RPMI7951 (cell line): ENCODE measurements around the gene TUBA4A. TPM values are rescaled to one million over a fixed set of nuclear protein-coding genes. Genes with fewer than 3 reads are reported as not detected.
A peak's percentile ranks its signal among the peaks of the same experiment; 100 is the strongest.
"Not testable (repeated sequence)": the region's sequence is repeated elsewhere in the genome, so short reads cannot be mapped to it uniquely, and the experiment has no call there.

Experiments
- DNase-seq: peaks from one replicate; pipeline ENCODE4 v3.0.0-alpha.2; 2012; ENCODE audit warnings: low read depth
- total RNA-seq: library from RNA; depleted of rRNA; stranded (reverse); fragments of >200 nt; shearing (Covaris generic); gene quantifications from 2 replicates; pipeline ENCODE4 v1.2.3, GENCODE V29; 2014; rRNA removed

Gene TUBA4A
- total RNA-seq, 1 experiment from 2014 or later, result 42.2 TPM

- no peak for DNase-seq
These were observed 42.8 kb downstream of the TUBA4A start for GRCh38 chr2:219210886-219211362.

GRCh38 chr2:219210196-219210885 lies 43.4 kb downstream of the TUBA4A start:
- DNase-seq, result no peak

- no peak for DNase-seq
These were observed 44.2 kb downstream of the TUBA4A start for GRCh38 chr2:219209236-219210195.

- DNase-seq, result peak; percentile 58
These were observed 45.6 kb downstream of the TUBA4A start for GRCh38 chr2:219207884-219208740.

GRCh38 chr2:219207134-219207883 lies 46.4 kb downstream of the TUBA4A start:
- no peak for DNase-seq

GRCh38 chr2:219206328-219207133 lies 47.2 kb downstream of the TUBA4A start, which contains the start of gene ZFAND2B:
TSS of gene ZFAND2B (plus strand) at chr2:219206782. CDS start at chr2:219206988, 206 bp downstream.
- DNase-seq, result peak; percentile 93

- DNase-seq, result no peak
These were observed 47.8 kb downstream of the TUBA4A start for GRCh38 chr2:219205981-219206327.

GRCh38 chr2:219205165-219205538 lies 48.6 kb downstream of the TUBA4A start:
- no peak for DNase-seq

GRCh38 chr2:219204425-219205164 lies 49.1 kb downstream of the TUBA4A start:
- DNase-seq, result no peak

GRCh38 chr2:219201331-219201730 lies 52.4 kb downstream of the TUBA4A start:
- DNase-seq, result not testable (repeated sequence)

- DNase-seq, result peak; percentile 14
These were observed 53.0 kb downstream of the TUBA4A start for GRCh38 chr2:219200502-219201326.

Other genes starting within 250 kb of the TUBA4A start
- 0.10 and 0.12 TPM in 2 replicates for gene CFAP65, start 212.4 kb downstream of the TUBA4A start, total RNA-seq
- not detected in 2 replicates for gene IHH, start 193.0 kb downstream of the TUBA4A start, total RNA-seq
- 24.1 and 31.0 TPM in 2 replicates for gene NHEJ1, start 93.1 kb downstream of the TUBA4A start, total RNA-seq
- 0.59 TPM in 1 of 2 replicates, not detected in the other for gene SLC23A3, start 83.9 kb downstream of the TUBA4A start, total RNA-seq
- gene CNPPD1, start 77.0 kb downstream of the TUBA4A start, total RNA-seq, result 40.2 and 41.2 TPM in 2 replicates
- 63.2 and 67.8 TPM in 2 replicates for gene RETREG2, start 75.6 kb downstream of the TUBA4A start, total RNA-seq
- 49.6 and 55.1 TPM in 2 replicates for gene ZFAND2B, start 47.1 kb downstream of the TUBA4A start, total RNA-seq
- gene ABCB6, start 35.0 kb downstream of the TUBA4A start, total RNA-seq, result 29.8 and 41.6 TPM in 2 replicates
- gene ATG9A, start 24.3 kb downstream of the TUBA4A start, total RNA-seq, result 51.3 and 58.6 TPM in 2 replicates
- 27.5 and 28.8 TPM in 2 replicates for gene ANKZF1, start 24.1 kb downstream of the TUBA4A start, total RNA-seq
- gene GLB1L, start 8.5 kb downstream of the TUBA4A start, total RNA-seq, result 30.0 and 35.0 TPM in 2 replicates
- 24.0 and 28.5 TPM in 2 replicates for gene STK16, start 8.4 kb downstream of the TUBA4A start, total RNA-seq
- not detected in 2 replicates for gene TUBA4B, start 675 bp downstream of the TUBA4A start, total RNA-seq
- 33.8 and 39.8 TPM in 2 replicates for gene DNAJB2, start 25.4 kb upstream of the TUBA4A start, total RNA-seq
- 3.2 and 4.4 TPM in 2 replicates for gene PTPRN, start 55.5 kb upstream of the TUBA4A start, total RNA-seq
- not detected in 2 replicates for gene RESP18, start 78.8 kb upstream of the TUBA4A start, total RNA-seq
- 80.4 and 101 TPM in 2 replicates for gene DNPEP, start 134.0 kb upstream of the TUBA4A start, total RNA-seq
- 0.20 and 0.60 TPM in 2 replicates for gene DES, start 164.5 kb upstream of the TUBA4A start, total RNA-seq
- 32.7 and 33.3 TPM in 2 replicates for gene SPEG, start 180.9 kb upstream of the TUBA4A start, total RNA-seq
- 87.5 and 91.9 TPM in 2 replicates for gene GMPPA, start 245.0 kb upstream of the TUBA4A start, total RNA-seq